Suprapubic skin (tissue), 4 donors: Measurements from ENCODE around the gene FKBP5. TPM values are rescaled to one million over a fixed set of nuclear protein-coding genes. Genes with fewer than 3 reads are reported as not detected.
A peak's percentile ranks its signal among the peaks of the same experiment; 100 is the strongest.
"Not testable (repeated sequence)": the region's sequence is repeated elsewhere in the genome, so short reads cannot be mapped to it uniquely, and the experiment has no call there.

Experiments used
- DNase-seq, 2 donors: peaks; one replicate each; pipeline ENCODE4 v3.0.0-alpha.2; 2019; ENCODE audit warnings: low spot score in 2 of 2
- H3K27ac ChIP-seq: fragments of 200-600 bp; sonication (generic); one replicate; pipeline ENCODE4 v1.5.1; 2019
- H3K27me3 ChIP-seq: fragments of 200-600 bp; sonication (generic); one replicate; pipeline ENCODE4 v1.5.1; 2019
- H3K36me3 ChIP-seq: fragments of 200-600 bp; sonication (generic); one replicate; pipeline ENCODE4 v1.5.1; 2019
- H3K4me1 ChIP-seq: fragments of 200-600 bp; sonication (generic); one replicate; pipeline ENCODE4 v1.5.1; 2019
- H3K4me3 ChIP-seq: fragments of 200-600 bp; sonication (generic); one replicate; pipeline ENCODE4 v1.5.1; 2019; ENCODE audit warnings: mild to moderate bottlenecking
- H3K9me3 ChIP-seq: fragments of 200-600 bp; sonication (generic); one replicate; pipeline ENCODE4 v1.5.1; 2019
- CTCF ChIP-seq, 2 donors: fragments of 200-600 bp in 1 of 2; fragments of 450-650 bp in 1 of 2; sonication (generic) in 1 of 2; IDR thresholded peaks; one replicate each; pipeline ENCODE4 v1.5.1; 2016 to 2019; ENCODE audit warnings: antibody characterized with exemption in 2 of 2, mild to moderate bottlenecking in 1 of 2, moderate library complexity in 1 of 2
- EP300 ChIP-seq: sonication (generic); formaldehyde crosslinking; IDR thresholded peaks from one replicate; pipeline ENCODE4 v1.6.1; 2017; ENCODE audit warnings: antibody characterized with exemption
- POLR2A ChIP-seq, 2 donors: fragments of 450-650 bp; IDR thresholded peaks; one replicate each; pipeline ENCODE4 v1.6.1; 2017; ENCODE audit warnings: antibody characterized with exemption in 2 of 2, mild to moderate bottlenecking in 2 of 2, moderate library complexity in 2 of 2
- POLR2AphosphoS5 ChIP-seq, 3 donors: sonication (generic); formaldehyde crosslinking; IDR thresholded peaks; one replicate each; pipeline ENCODE4 v1.6.1; 2017; ENCODE audit warnings: antibody characterized with exemption in 3 of 3
- WGBS: methylation state at CpG from one replicate; pipeline ENCODE4 v1.1.5; 2018; 5-methylcytosine and 5-hydroxymethylcytosine counted together
- total RNA-seq, 4 donors: library from RNA; depleted of rRNA; stranded (reverse); fragments of >200 nt; gene quantifications; one replicate each; pipeline ENCODE4 v1.1.0, GENCODE V29; 2016

The FKBP5 gene
- total RNA-seq, 4 donors from 2014 or later: 198 to 321 (median 244) TPM

DNA sequence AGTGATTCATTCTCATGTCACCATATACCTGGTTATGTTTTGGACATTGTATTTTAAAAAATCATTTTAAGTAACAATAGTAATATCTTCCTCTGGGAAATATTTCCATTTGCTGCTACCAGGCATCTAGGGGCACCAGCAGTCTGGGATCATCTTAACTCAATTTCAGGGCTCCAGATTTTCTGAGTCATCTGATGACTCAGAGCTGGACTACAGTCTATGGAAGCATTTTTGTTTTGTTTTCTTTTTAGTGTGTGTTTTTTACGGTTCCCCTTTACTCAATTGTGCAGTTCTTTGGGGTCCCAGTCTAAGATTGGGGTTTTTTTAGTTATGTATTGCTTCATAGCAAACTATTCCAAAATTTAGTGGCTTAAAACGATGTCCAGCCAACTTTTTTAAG, 5.7 kb upstream of the FKBP5 start:
- WGBS: 93% methylated on average over 2 of the region's 2 CpGs
- DNase-seq: no peak
- no peaks in the 10 kb centered on the region for H3K36me3 ChIP-seq
- no peak for TF ChIP-seq CTCF (IDR thresholded peaks at IDR 0.05)
- no peak for TF ChIP-seq EP300
- no peak for TF ChIP-seq POLR2A (IDR thresholded peaks at IDR 0.05)
- no peak for TF ChIP-seq POLR2AphosphoS5 (IDR thresholded peaks at IDR 0.05)
- H3K27ac ChIP-seq: no peak overlapping the region
- no peaks in the 10 kb centered on the region for H3K9me3 ChIP-seq
- H3K27me3 ChIP-seq: no peaks in the 10 kb centered on the region
- H3K4me1 ChIP-seq: peaks cover 29% of the 10 kb centered on the region
- H3K4me3 ChIP-seq: no peak overlapping the region

DNA sequence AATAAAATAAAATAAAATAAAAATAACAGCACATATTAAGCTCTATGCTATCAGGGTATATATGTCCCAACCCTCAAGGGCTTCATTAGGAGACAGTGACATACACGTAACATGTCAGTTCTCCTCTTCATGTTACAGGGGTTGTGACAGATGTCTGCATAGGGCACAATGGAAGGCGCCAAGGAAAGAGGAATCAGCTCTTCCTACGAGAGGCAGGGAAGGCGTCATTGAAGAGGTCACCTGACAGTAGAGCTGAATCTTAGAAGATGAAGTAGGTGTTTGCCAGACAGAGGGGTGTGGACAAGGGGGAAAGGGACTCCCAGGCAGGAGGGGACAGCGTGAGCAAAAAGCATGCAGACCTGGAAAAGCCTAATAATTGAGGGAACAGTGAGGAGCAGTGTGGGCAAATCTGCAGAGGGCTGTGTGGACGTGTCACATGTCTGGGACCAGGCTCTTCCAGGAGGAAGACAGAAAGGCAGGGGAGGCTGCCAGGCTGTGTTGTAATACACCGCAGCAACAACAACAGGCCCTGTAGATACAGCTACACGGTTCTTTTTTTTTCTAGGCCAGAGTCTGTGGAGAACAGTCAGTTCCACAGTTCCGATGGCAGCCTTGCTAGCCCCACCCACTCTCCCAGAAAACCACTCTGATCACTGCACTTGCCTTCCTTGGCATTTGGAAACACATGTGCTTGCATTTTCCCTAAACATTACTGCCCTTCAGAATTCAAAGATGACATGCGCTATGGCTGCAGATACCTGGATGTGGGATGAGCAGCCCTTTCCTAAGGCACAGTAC, 2.5 kb upstream of the FKBP5 start:
- TF ChIP-seq CTCF (IDR thresholded peaks at IDR 0.05) (no peak), EP300 (no peak), POLR2A (IDR thresholded peaks at IDR 0.05) (peak in 1 of 2 donors; percentile 29), POLR2AphosphoS5 (IDR thresholded peaks at IDR 0.05) (peak in 2 of 3 donors; percentile 66 to 67)
- peaks cover 35% of the 10 kb centered on the region for H3K4me1 ChIP-seq
- no peaks in the 10 kb centered on the region for H3K9me3 ChIP-seq
- WGBS: 30% methylated on average over 10 of the region's 10 CpGs
- peak overlapping the region; percentile 100 for H3K27ac ChIP-seq
- no peak overlapping the region for H3K4me3 ChIP-seq
- DNase-seq: peak; percentile 94 to 96
- H3K36me3 ChIP-seq: no peaks in the 10 kb centered on the region
- no peaks in the 10 kb centered on the region for H3K27me3 ChIP-seq

DNA sequence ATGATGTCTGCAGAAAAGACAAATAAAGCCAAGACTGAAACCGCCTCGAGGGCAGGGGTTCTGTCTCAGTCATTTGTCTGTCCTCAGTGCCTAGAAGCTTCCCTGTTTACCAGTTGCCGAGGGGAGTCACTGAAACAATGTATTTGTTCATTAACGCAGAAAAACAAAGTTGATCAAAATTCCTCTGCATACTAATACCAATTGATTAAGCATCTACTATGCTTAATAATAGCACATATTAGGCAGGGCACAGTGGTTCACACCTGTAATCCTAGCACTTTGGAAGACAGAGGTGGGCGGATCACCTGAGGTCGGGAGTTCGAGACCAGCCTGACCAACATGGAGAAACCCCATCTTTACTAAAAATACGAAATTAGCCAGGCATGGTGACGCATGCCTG, 1.8 kb upstream of the FKBP5 start:
- no peak for DNase-seq
- WGBS: 93% methylated on average over 9 of the region's 9 CpGs
- TF ChIP-seq POLR2AphosphoS5 (IDR thresholded peaks at IDR 0.05): no peak
- TF ChIP-seq CTCF (IDR thresholded peaks at IDR 0.05): no peak
- TF ChIP-seq POLR2A (IDR thresholded peaks at IDR 0.05): no peak
- TF ChIP-seq EP300: no peak
- peaks cover 37% of the 10 kb centered on the region for H3K4me1 ChIP-seq
- peak overlapping the region; percentile 100 for H3K27ac ChIP-seq
- no peaks in the 10 kb centered on the region for H3K27me3 ChIP-seq
- H3K9me3 ChIP-seq: no peaks in the 10 kb centered on the region
- H3K4me3 ChIP-seq: no peak overlapping the region
- H3K36me3 ChIP-seq: no peaks in the 10 kb centered on the region

DNA sequence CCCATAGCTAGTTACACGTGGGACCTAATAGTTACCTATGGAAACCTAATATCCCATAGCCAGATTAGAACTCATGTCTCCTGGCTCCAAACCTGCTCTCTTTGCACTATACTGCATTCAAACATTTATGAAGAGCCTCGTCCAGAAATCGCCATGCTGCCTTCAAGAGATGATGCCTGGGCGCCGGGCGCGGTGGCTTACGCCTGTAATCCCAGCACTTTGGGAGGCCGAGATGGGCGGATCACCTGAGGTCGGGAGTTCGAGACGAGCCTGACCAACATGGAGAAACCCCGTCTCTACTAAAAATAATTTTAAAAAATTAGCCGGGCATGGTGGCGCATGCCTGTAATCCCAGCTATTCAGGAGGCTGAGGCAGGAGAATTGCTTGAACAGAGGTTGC, 1.3 kb upstream of the FKBP5 start:
- Histone ChIP-seq H3K27ac (peak overlapping the region; percentile 100), H3K4me1 (peaks cover 37% of the 10 kb centered on the region)
- DNase-seq, H3K9me3 ChIP-seq, H3K27me3 ChIP-seq, H3K36me3 ChIP-seq, H3K4me3 ChIP-seq: not testable (repeated sequence)
- WGBS: 95% methylated on average over 16 of the region's 16 CpGs

- peak overlapping the region; percentile 72 for H3K4me3 ChIP-seq
- no peaks in the 10 kb centered on the region for H3K9me3 ChIP-seq
- H3K4me1 ChIP-seq: peaks cover 50% of the 10 kb centered on the region
- no peaks in the 10 kb centered on the region for H3K27me3 ChIP-seq
- H3K27ac ChIP-seq: peak overlapping the region; percentile 100
- H3K36me3 ChIP-seq: peaks cover 13% of the 10 kb centered on the region
- DNase-seq: peak; percentile 79 to 89
- TF ChIP-seq CTCF (IDR thresholded peaks at IDR 0.05) (no peak), POLR2AphosphoS5 (IDR thresholded peaks at IDR 0.05) (peak in 1 of 3 donors; percentile 29), EP300 (no peak), POLR2A (IDR thresholded peaks at IDR 0.05) (no peak)
- 0% methylated on average over 38 of the region's 100 CpGs for WGBS
Observed at GRCh38 chr6:35687658-35688604, 784 bp downstream of the FKBP5 start.
